Stimulated activated CD4-positive, alpha-beta T cell treated with anti-CD3 and anti-CD28 coated beads, Interleukin-15, amount 100 ng/mL, for 24 hours (primary cell): ENCODE results near the gene CRYBA4.

Experiments used
- DNase-seq: peaks from one replicate; pipeline ENCODE4 v3.0.0-alpha.2; 2020

CRYBA4 gene

GRCh38 chr22:26621663-26622062, at the start of gene CRYBA4:
Gene CRYBA4, plus strand, starts transcription at chr22:26621963. Its CDS starts 634 bp downstream, at chr22:26622597.
- DNase-seq = no peak

DNA sequence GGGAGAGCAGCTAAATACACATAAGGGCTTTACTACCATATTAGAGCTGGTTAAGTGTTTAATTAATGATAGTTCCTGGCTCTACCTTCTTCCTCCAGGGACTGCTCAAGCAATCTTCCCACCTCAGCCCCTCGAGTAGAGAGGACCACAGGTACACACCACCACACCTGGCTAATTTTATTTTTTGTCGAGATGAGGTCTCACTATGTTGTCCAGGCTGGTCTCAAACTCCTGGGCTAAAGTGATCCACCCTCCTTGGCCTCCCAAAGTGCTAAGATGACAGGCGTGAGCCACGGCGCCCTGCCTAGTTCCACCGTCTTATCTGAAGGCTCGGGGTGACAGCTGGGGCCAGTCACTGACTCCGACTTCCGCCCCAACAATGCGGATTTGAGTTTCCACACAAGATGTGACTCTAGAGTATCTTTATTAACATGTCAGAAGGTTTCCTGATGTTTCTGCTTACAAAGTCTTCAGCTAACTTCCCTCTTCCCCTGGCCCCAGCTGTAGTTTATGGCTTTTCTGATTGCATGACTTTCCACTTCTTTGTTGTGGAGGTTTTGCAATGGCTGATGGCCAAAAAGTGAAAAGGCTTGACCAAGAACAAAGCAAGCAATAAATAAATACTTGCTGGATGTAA, 48.6 kb upstream of the CRYBA4 start:
- no peak for DNase-seq

GRCh38 chr22:26574001-26574723, 47.6 kb upstream of the CRYBA4 start:
- DNase-seq = no peak

- DNase-seq = no peak
Measured at GRCh38 chr22:26576026-26576680, 45.6 kb upstream of the CRYBA4 start.

GRCh38 chr22:26577081-26577480, 44.7 kb upstream of the CRYBA4 start:
- no peak for DNase-seq

- DNase-seq = peak; percentile 69
Measured at GRCh38 chr22:26579331-26579886, 42.4 kb upstream of the CRYBA4 start.

DNA sequence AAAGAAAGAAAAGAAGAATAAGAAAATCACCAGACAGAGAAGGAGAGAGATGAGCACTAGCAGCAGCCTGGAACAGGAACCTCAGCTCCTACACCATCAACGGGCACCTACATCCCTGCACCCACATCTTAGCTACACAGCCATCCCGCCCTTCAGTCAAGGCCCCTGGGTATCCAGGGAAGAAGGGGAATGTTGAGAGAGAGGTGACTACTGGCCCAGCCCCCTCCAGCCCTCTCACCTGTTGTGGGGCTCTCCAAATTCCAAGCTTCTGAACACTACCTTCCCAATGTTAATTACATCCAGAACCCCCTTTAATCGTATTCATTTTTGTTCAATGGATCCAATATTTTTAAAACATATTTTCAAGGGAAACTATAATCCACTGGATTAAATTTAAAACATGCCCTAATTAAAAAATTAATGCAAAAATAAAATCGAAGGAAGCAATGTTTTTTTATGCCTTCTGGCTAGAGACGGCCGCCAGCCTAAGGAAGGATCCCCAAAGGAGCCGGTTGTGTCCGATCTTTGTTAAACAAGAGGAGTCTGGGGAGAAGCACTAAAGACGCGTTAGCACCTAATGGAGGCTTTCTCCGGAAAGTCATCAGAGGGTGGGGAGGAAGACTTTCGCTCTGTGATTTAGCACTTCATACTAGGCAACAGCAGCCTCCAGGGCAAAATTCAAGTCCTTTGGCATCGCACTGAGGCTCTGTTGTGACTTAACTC, 41.4 kb upstream of the CRYBA4 start:
- no peak for DNase-seq

DNA sequence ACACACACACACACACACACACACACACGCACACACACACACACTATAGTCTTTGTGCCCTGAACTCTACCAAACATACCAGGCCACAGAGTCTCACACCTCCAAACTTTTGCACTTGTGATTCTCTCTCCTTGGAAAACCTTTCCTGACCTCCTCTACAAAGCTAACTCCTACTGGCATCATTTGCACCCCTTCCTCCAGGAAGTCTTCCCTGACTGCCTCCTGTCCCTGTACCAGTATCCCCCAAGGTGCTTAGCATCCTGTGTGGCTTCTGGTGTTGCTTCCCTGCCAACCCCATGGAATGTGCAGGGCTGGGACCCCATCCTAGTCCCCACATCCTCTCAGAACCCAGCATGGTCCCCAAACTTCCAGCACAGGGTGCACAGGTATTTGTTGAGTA, 40.7 kb upstream of the CRYBA4 start:
- DNase-seq = no peak

GRCh38 chr22:26581633-26582168, 40.1 kb upstream of the CRYBA4 start:
- no peak for DNase-seq

DNA sequence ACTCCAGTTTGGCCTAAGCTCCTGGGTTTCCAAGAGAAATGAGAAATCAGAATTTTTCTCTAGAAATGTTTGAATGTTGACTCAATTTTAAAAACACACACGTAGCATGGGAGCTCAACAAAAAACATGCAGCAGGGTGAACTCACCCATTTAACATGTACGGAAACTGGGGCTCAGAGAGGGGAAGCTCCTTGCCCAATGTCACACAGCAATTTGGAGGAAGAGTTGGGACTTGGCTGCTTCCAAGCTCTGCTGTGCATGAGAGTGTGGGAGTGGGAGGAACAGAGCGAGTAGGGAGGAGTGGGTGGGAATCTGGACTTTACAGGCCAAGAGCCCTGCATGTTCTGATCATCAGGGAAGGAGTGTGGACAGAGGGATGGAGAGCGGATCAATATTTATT, 37.8 kb upstream of the CRYBA4 start:
- DNase-seq = no peak

- no peak for DNase-seq
Measured at GRCh38 chr22:26585104-26585790, 36.5 kb upstream of the CRYBA4 start.

- DNase-seq = no peak
Measured at GRCh38 chr22:26586556-26587325, 35.0 kb upstream of the CRYBA4 start.

DNA sequence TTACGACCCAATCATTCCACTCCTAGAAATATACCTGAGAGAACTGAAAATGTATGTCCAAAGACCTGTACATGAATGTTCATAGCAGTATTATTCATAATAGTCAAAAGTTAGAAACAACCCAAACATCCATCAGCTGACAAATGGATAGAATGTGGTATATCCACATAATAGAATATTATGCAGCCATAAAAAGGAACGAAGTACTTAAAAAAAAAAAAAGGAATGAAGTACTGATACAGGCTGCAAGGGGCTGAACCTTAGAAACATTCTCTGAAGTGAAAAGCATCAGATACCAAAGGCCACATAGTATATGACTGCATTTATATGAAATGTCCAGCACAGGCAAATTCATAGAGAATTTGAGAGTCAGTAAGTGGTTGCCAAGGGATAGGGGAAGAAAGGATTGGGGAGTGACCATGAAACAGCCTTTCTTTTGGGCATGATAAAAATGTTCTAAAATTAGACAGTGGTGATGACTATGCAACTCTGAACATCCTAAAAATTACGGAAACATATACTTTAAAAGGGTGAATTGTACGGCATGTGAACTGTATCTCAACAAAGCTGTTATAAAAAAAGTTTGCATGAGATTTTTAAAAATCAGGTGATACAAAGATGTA, 33.7 kb upstream of the CRYBA4 start:
- DNase-seq = no peak

- no peak for DNase-seq
Measured at GRCh38 chr22:26588729-26589366, 32.9 kb upstream of the CRYBA4 start.

GRCh38 chr22:26589367-26589844, 32.4 kb upstream of the CRYBA4 start:
- peak; percentile 56 for DNase-seq

GRCh38 chr22:26589845-26590736, 31.7 kb upstream of the CRYBA4 start, which contains the start of gene TPST2:
Gene TPST2, minus strand, starts transcription at chr22:26590132. Its CDS starts 48,502 bp downstream, at chr22:26541630.
- DNase-seq = peak; percentile 76

DNA sequence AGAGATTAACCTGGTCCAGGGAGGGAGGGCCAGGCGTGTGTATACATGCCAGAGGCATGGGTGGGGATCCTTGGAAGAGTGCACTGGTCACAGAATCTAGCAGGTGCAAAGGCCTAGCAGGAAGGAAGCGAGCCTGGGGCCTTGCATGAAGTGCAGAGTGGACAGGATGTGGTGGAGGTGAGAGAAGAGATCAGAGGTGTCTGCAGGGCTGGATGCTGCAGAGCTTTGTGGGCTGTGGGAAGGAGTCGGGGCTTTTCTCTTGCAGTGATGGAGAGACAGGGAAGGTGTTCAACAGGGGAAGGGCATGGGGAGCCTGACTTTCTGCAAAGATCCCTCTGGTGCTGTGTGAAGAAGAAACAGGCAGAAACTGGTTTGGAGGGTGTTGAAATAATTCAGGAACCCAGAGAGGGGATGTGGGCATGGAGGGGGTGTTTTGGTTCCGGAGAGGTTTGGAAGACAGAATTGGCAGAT, 29.3 kb upstream of the CRYBA4 start:
- DNase-seq = peak; percentile 48

GRCh38 chr22:26593763-26594162, 28.0 kb upstream of the CRYBA4 start:
- no peak for DNase-seq

DNA sequence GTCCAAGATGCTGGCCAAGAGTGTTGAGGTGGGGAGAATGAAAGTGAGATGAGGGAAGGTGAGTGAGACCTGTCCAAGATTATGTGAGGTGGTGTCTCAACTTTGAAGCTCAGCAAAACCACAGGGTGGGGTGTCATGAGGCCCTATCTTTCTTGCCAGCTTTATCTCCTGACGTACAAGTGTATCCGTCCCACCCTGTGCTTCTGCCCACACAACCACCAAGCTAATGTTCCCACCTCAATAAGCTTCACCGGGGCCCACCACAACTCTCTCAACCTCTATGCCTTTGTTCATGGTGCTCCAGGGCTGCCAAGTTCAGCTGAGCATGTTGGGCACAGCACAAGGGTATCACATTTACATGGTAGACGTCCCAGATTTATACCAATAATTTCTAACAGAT, 24.7 kb upstream of the CRYBA4 start:
- no peak for DNase-seq
